Mononuclear cell (primary cell): Measurements from ENCODE around the gene PTPRG. TPM values are rescaled to one million over a fixed set of nuclear protein-coding genes. Genes with fewer than 3 reads are reported as not detected.

Source experiments
- H3K27me3 ChIP-seq: 2 replicates; pipeline ENCODE4 v1.6.0; 2011; ENCODE audit warnings: low read length, control low read depth; ENCODE audit not compliant: insufficient read depth
- H3K4me1 ChIP-seq: 2 replicates; pipeline ENCODE4 v1.5.1; 2011; ENCODE audit warnings: mild to moderate bottlenecking, low read length, control low read depth; ENCODE audit not compliant: insufficient read depth
- H3K4me3 ChIP-seq: 2 replicates; pipeline ENCODE4 v1.5.1; 2011; ENCODE audit warnings: mild to moderate bottlenecking, low read length, moderate library complexity
- H3K9me3 ChIP-seq: 2 replicates; pipeline ENCODE4 v1.5.1; 2011; ENCODE audit warnings: low read depth, mild to moderate bottlenecking, control low read depth, low read length
- total RNA-seq: library from RNA; depleted of rRNA; stranded (reverse); fragments of >200 nt; gene quantifications from one replicate; pipeline ENCODE4 v1.2.3, GENCODE V29; 2012

The PTPRG gene
- total RNA-seq, 1 donor: 0.42 TPM

DNA sequence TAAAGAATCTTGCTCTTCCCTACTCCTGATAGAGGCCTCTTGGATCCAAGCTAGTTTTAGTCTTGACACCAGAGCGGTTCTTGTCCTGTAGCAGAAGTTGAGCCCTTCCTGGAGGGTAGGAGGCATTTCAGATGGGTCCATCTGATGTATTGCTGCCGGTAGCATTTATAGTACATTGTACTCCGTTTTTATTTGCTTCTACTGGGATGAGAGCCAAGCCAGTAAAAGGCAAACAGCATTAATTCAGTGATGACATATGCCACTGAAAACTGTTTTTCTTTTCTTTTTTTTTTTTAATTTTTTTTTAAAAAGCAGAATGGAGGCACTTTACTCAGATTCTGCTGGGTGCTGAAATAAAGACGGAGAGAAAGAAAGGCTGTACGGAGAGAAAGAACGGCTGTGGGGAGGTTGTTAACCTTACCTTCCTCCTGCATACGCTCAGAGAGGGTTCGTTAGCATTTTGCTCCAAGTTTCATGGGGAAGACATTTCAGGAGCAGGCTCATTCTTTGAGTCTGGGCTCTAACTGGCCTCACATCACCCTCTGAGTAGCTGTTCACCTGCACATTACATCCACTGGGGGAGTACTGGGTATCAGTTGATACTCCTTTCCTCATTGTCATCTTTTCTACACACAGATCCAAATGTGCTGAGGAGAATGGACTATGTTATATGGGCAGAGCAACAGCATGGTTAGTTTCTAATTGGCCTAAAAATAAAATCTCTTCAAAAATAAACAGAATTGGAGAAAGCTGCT is 650.5 kb downstream of the PTPRG start:
- Histone ChIP-seq H3K9me3 (no peaks in the 10 kb centered on the region), H3K4me3 (no peak overlapping the region), H3K4me1 (no peaks in the 10 kb centered on the region), H3K27me3 (no peaks in the 10 kb centered on the region)

DNA sequence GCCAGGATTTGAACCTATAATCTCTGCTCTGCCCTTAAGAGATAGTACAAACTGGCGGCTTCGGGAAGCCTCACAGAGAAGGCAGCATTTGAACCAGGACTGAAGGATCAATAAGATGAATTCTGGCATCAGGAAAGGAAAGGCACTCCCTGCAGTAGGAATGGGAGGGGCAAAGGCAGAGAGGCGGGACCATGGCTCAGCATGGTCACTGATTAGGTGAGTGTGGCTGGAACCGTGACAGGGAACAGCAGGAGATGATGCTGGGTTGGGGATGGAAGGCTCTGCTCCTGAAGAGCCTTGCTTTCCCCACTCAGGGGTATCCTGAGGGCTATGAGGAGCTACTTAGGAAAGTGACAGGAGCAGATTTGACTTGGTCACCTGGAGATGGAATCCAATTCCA is 653.5 kb downstream of the PTPRG start:
- H3K4me1 ChIP-seq: no peaks in the 10 kb centered on the region
- no peaks in the 10 kb centered on the region for H3K27me3 ChIP-seq
- no peaks in the 10 kb centered on the region for H3K9me3 ChIP-seq
- H3K4me3 ChIP-seq: no peak overlapping the region

GRCh38 chr3:62220616-62221015 is 659.2 kb downstream of the PTPRG start:
- Histone ChIP-seq H3K4me1 (no peaks in the 10 kb centered on the region), H3K27me3 (no peaks in the 10 kb centered on the region), H3K4me3 (no peak overlapping the region), H3K9me3 (no peaks in the 10 kb centered on the region)

DNA sequence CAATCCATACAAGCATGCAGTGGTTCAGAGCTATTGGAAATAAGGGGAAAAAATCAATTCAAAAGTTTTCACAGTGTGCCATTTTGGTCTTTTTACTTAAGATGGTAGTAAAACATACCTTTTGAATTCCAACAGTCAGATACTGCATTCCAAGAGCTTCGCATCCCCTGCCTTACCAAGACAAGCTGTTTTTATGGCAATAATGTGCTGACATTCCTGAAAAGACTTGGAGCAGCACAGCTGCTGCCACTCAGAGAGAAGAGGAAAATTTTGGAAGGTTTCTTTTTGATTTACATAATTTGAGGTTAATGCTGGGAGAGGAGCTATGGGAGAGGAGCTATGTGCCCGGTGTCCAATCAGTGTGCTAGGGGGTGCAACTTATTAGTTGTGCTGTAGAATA is 663.7 kb downstream of the PTPRG start:
- no peak overlapping the region for H3K4me3 ChIP-seq
- H3K4me1 ChIP-seq: no peaks in the 10 kb centered on the region
- no peaks in the 10 kb centered on the region for H3K27me3 ChIP-seq
- H3K9me3 ChIP-seq: no peaks in the 10 kb centered on the region

- H3K27me3 ChIP-seq: no peaks in the 10 kb centered on the region
Observed at GRCh38 chr3:62226601-62227339, 665.4 kb downstream of the PTPRG start.

DNA sequence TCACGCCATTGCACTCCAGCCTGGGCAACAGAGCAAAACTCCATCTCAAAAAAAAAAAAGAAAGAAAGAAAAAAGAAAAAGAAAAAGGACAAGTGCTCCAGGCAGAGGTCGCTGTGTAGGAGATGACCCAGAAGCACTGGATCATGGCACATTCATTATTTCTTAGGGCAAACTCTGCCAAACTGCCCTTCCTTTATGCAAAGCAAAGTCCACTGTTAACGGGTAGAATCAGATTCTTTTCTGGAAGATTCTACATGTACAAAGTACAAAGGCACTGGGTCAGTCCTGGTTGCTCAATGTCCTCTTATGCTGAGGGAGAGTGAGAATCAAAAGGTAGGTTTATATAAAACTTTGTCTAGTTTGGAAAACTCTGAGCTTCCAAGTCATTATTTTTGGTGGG is 667.1 kb downstream of the PTPRG start:
- H3K9me3 ChIP-seq: no peaks in the 10 kb centered on the region
- H3K27me3 ChIP-seq: no peaks in the 10 kb centered on the region
- no peaks in the 10 kb centered on the region for H3K4me1 ChIP-seq
- no peak overlapping the region for H3K4me3 ChIP-seq

More at GRCh38 chr3:62226601-62227339, 665.4 kb downstream of the PTPRG start:
- H3K9me3 ChIP-seq: no peaks in the 10 kb centered on the region
- H3K4me3 ChIP-seq: no peak overlapping the region
- no peaks in the 10 kb centered on the region for H3K4me1 ChIP-seq

DNA sequence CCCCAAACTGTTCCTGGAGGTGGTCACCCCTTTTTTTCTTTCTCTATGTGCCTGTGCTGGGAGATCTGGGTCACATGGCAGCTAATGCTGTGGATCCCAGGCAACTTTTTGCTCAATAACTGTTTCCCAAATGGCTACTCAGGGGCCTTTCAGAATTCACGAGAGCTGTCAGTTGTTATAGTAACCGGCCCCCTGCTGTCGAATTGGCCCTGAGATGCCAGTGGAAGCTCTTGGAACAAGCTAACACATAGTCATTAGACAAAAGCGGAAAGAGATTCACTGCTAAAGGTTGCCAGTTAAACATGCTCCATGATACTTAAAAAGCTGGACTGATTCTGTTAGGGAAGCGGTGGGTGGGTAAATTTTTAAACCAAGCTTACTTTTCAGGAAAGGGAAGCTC is 667.8 kb downstream of the PTPRG start:
- Histone ChIP-seq H3K9me3 (no peaks in the 10 kb centered on the region), H3K4me1 (no peaks in the 10 kb centered on the region), H3K27me3 (no peaks in the 10 kb centered on the region), H3K4me3 (no peak overlapping the region)

- no peaks in the 10 kb centered on the region for H3K27me3 ChIP-seq
- H3K9me3 ChIP-seq: no peaks in the 10 kb centered on the region
- H3K4me3 ChIP-seq: no peak overlapping the region
- H3K4me1 ChIP-seq: no peaks in the 10 kb centered on the region
Observed at GRCh38 chr3:62229908-62230307, 668.5 kb downstream of the PTPRG start.

DNA sequence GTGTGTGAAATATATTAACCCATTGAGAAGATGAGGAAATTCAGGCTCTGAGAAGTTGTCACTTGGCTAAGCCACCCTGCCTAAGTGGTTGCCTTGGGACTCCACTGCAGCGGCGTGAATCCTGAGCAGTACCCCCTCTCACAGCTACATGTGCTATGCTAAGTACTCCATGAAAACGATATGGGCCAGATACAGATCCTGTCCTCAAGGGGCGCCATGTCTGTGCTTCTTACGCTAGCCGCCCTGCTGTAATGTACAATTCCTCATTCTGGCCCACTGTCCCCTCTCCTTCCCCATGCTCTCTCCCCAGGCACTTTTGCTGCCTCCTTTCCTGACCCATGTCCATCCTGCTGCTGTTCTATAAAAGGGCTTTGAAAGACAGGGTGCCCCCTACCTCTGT is 671.7 kb downstream of the PTPRG start:
- Histone ChIP-seq H3K27me3 (no peaks in the 10 kb centered on the region), H3K4me1 (no peaks in the 10 kb centered on the region), H3K9me3 (no peaks in the 10 kb centered on the region), H3K4me3 (no peak overlapping the region)

- Histone ChIP-seq H3K27me3 (no peaks in the 10 kb centered on the region), H3K9me3 (no peaks in the 10 kb centered on the region), H3K4me1 (no peaks in the 10 kb centered on the region), H3K4me3 (no peak overlapping the region)
Observed at GRCh38 chr3:62236016-62236415, 674.6 kb downstream of the PTPRG start.

DNA sequence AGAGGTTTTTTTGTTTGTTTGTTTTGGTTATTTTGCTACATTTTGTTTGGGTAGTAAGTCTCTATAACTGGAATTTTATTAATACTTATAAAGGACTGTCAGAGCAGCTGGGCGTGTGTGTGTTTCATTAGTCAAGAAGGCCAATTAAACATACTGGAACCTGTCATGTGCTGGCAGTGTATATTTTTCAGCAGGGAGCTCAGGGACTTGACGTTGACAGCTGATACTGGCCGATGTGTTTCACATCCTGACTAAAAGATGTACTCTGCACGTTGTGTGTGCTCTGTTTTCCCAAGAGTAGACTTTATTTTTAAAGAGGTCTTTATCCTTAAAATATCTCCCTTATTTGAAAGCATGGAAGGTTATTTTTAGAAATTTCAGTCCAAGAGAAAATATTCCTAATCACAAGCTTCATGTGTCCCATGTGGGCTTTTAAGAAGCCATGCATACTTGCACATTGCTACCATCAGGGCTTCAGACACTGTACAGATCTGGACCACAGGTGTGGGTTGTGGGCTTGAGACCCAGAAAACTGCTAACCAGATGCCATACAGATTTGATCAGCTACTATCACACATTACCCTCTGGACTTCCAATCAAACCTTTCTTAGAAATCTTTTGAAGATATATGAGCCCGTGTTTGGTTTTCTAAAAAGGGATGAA is 676.0 kb downstream of the PTPRG start:
- H3K27me3 ChIP-seq: no peaks in the 10 kb centered on the region
- H3K4me1 ChIP-seq: no peaks in the 10 kb centered on the region
- no peak overlapping the region for H3K4me3 ChIP-seq
- H3K9me3 ChIP-seq: no peaks in the 10 kb centered on the region

DNA sequence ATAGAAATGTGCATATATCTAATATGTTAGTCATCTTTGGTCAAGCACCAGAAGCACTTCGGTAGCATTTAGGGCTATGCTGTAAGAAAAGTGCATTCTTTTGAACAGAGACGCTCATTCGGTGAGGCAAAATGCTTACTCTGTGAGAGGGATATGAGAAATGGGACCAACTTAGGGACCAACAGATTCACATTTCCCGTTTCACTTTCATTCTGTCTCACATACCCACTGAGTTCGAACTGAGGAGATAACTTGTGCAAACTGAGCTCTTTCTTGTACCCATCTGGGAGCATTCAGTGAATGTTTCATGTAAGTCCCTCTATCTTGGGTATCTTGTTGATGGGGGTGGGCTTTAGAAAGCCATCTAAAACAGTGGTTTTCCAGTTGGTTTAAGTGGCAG is 676.6 kb downstream of the PTPRG start:
- Histone ChIP-seq H3K4me3 (no peak overlapping the region), H3K4me1 (no peaks in the 10 kb centered on the region), H3K9me3 (no peaks in the 10 kb centered on the region), H3K27me3 (no peaks in the 10 kb centered on the region)

DNA sequence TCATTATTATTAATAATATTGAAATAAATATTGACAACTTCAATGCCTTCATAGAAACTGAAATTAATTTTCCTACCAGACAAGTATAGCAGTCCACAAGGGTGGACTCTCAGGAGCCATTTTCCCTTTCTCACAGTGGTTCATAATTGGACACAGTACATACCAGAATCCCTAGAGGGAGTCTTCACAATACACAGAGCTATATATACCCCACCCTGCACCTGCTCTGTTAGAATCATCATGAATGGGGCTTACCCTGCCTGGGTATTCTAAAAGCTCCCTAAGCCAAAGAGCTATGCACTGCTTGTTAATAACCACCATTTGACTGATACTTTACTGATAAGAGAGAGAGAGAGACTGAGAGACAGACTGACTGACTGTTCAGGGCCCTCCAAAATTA is 677.1 kb downstream of the PTPRG start:
- Histone ChIP-seq H3K4me3 (no peak overlapping the region), H3K27me3 (no peaks in the 10 kb centered on the region), H3K4me1 (no peaks in the 10 kb centered on the region), H3K9me3 (no peaks in the 10 kb centered on the region)

DNA sequence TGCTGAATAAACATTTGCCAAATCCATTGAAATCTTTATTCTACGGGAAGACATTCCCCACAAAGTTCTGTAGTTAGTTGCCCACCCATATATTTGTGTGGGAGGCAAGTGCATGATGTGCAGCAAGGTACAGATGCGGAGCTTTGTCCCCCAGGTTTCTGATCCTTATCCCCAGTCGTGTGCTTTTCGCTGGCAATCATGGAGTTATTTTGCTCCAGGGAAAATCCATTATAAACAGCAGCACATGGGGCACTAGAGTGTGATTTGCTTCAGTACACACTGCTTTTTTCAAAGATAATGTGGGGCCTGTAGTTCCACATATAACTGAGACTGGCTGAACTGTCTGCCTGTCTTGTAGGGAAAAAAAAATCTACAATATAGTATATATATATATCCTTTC is 679.9 kb downstream of the PTPRG start:
- Histone ChIP-seq H3K9me3 (no peaks in the 10 kb centered on the region), H3K27me3 (no peaks in the 10 kb centered on the region), H3K4me1 (no peaks in the 10 kb centered on the region), H3K4me3 (no peak overlapping the region)

DNA sequence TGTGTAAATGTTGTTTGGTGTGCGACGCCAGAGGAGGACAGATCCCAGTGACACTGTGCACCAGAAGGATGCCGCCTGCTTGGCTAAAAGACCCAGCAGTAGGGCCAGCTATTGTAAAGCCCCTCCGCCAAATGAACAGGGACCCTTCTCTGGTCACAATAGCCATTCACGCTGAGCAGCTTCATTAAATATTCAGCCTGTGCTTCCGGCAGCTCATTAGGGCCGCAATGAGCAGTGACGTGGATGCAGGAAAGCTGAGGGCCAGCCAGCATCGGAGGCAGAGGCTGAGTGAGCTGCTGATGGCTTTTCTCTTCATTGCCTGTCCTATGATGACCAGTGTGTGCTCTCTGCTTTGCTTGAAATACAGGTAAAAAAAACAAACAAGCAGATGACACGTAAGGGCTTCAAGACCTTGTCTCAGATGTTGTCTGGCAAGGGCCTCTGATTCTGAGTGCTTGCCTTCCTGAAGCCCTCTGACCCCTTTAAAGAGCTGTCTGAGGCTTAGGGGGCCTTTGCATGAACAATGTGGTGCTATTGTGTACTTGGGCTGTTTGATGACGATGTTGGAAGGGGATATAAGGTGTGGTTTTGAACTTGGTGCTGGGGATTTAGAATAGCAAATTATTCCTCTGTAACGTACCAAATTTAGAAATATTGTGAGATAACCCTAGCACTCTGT is 681.6 kb downstream of the PTPRG start:
- Histone ChIP-seq H3K27me3 (no peaks in the 10 kb centered on the region), H3K9me3 (no peaks in the 10 kb centered on the region), H3K4me1 (no peaks in the 10 kb centered on the region), H3K4me3 (no peak overlapping the region)
